KMS-11 (cell line): ENCODE data around the gene TACR1.
"Not testable (repeated sequence)": the region's sequence is repeated elsewhere in the genome, so short reads cannot be mapped to it uniquely, and the experiment has no call there.

Experiments
- H2AFZ ChIP-seq: fragments of 200-600 bp; sonication (generic); 2 replicates; pipeline ENCODE4 v1.6.1; 2016; ENCODE audit warnings: antibody characterized with exemption, mixed run types, low read depth
- H3K27ac ChIP-seq: fragments of 200-600 bp; sonication (generic); 2 replicates; pipeline ENCODE4 v1.6.1; 2016; ENCODE audit warnings: mild to moderate bottlenecking, mixed run types
- H3K27me3 ChIP-seq: fragments of 200-600 bp; sonication (generic); 2 replicates; pipeline ENCODE4 v1.6.1; 2017; ENCODE audit warnings: mild to moderate bottlenecking, low read depth, mixed run types, moderate library complexity; ENCODE audit not compliant: insufficient read depth
- H3K36me3 ChIP-seq: fragments of 200-600 bp; sonication (generic); 2 replicates; pipeline ENCODE4 v1.6.1; 2017; ENCODE audit warnings: mild to moderate bottlenecking, mixed run types; ENCODE audit not compliant: insufficient read depth
- H3K4me1 ChIP-seq: fragments of 200-600 bp; sonication (generic); 2 replicates; pipeline ENCODE4 v1.6.1; 2016; ENCODE audit warnings: mild to moderate bottlenecking, low read depth, mixed run types; ENCODE audit not compliant: poor library complexity, severe bottlenecking
- H3K4me2 ChIP-seq: fragments of 200-600 bp; sonication (generic); 2 replicates; pipeline ENCODE4 v1.7.0; 2016; ENCODE audit warnings: mild to moderate bottlenecking, mixed run types
- H3K4me3 ChIP-seq: fragments of 200-600 bp; sonication (generic); IDR thresholded peaks from 2 replicates; pipeline ENCODE4 v1.6.1; 2017; ENCODE audit warnings: low read depth, low read length, mixed read lengths; ENCODE audit not compliant: insufficient read depth
- H3K79me2 ChIP-seq: fragments of 200-600 bp; sonication (generic); 2 replicates; pipeline ENCODE4 v1.6.1; 2016; ENCODE audit warnings: low read depth, mixed run types; ENCODE audit not compliant: insufficient read depth
- H3K9ac ChIP-seq: fragments of 200-600 bp; sonication (generic); 2 replicates; pipeline ENCODE4 v1.6.1; 2016; ENCODE audit warnings: mild to moderate bottlenecking, mixed run types
- H4K20me1 ChIP-seq: fragments of 200-600 bp; sonication (generic); 2 replicates; pipeline ENCODE4 v1.6.1; 2016; ENCODE audit warnings: mild to moderate bottlenecking, mixed run types; ENCODE audit not compliant: insufficient read depth
- CTCF ChIP-seq: fragments of 200-600 bp; sonication (generic); conservative IDR thresholded peaks from 2 replicates; pipeline ENCODE4 v1.6.1; 2017; ENCODE audit warnings: low read depth, mild to moderate bottlenecking, antibody characterized with exemption, low read length, moderate library complexity, mixed read lengths

The TACR1 gene

GRCh38 chr2:75175456-75175855 is 23.9 kb downstream of the TACR1 start:
- Histone ChIP-seq H3K79me2 (no peaks in the 10 kb centered on the region), H3K27me3 (no peaks in the 10 kb centered on the region), H3K27ac (no peak overlapping the region), H3K4me2 (no peak overlapping the region), H3K4me3 (no peak overlapping the region), H2AFZ (no peak overlapping the region), H4K20me1 (no peaks in the 10 kb centered on the region), H3K4me1 (no peaks in the 10 kb centered on the region), H3K9ac (no peak overlapping the region), H3K36me3 (no peaks in the 10 kb centered on the region)
- no peak for TF ChIP-seq CTCF

- no peaks in the 10 kb centered on the region for H4K20me1 ChIP-seq
- H3K4me3 ChIP-seq: no peak overlapping the region
- TF ChIP-seq CTCF: no peak
- H3K36me3 ChIP-seq: no peaks in the 10 kb centered on the region
- H3K9ac ChIP-seq: no peak overlapping the region
- no peak overlapping the region for H3K4me2 ChIP-seq
- no peaks in the 10 kb centered on the region for H3K4me1 ChIP-seq
- H3K27ac ChIP-seq: no peak overlapping the region
- no peaks in the 10 kb centered on the region for H3K79me2 ChIP-seq
- H2AFZ ChIP-seq: no peak overlapping the region
- H3K27me3 ChIP-seq: no peaks in the 10 kb centered on the region
These were observed 24.3 kb downstream of the TACR1 start for GRCh38 chr2:75174981-75175380.

GRCh38 chr2:75174519-75174918 is 24.8 kb downstream of the TACR1 start:
- Histone ChIP-seq H2AFZ (no peak overlapping the region), H3K79me2 (no peaks in the 10 kb centered on the region), H3K27ac (no peak overlapping the region), H3K27me3 (no peaks in the 10 kb centered on the region), H3K4me2 (no peak overlapping the region), H3K4me1 (no peaks in the 10 kb centered on the region), H3K9ac (no peak overlapping the region), H3K36me3 (no peaks in the 10 kb centered on the region), H4K20me1 (no peaks in the 10 kb centered on the region), H3K4me3 (no peak overlapping the region)
- no peak for TF ChIP-seq CTCF

GRCh38 chr2:75173740-75174139 is 25.6 kb downstream of the TACR1 start:
- no peak overlapping the region for H3K9ac ChIP-seq
- H3K27ac ChIP-seq: no peak overlapping the region

GRCh38 chr2:75171423-75171822 is 27.9 kb downstream of the TACR1 start:
- not testable (repeated sequence) for H3K27ac ChIP-seq, H4K20me1 ChIP-seq, H3K9ac ChIP-seq, H3K36me3 ChIP-seq, H3K27me3 ChIP-seq, H3K79me2 ChIP-seq, H3K4me2 ChIP-seq, H3K4me3 ChIP-seq, H2AFZ ChIP-seq, H3K4me1 ChIP-seq

More at GRCh38 chr2:75173740-75174139, 25.6 kb downstream of the TACR1 start:
- no peak for TF ChIP-seq CTCF
- Histone ChIP-seq H3K4me3 (no peak overlapping the region), H4K20me1 (no peaks in the 10 kb centered on the region), H3K36me3 (no peaks in the 10 kb centered on the region), H3K79me2 (no peaks in the 10 kb centered on the region), H2AFZ (no peak overlapping the region), H3K4me2 (no peak overlapping the region), H3K4me1 (no peaks in the 10 kb centered on the region), H3K27me3 (no peaks in the 10 kb centered on the region)
